ENCODE results near the gene RAVER1.
A peak's percentile ranks its signal among the peaks of the same experiment; 100 is the strongest.

Gene RAVER1

DNA sequence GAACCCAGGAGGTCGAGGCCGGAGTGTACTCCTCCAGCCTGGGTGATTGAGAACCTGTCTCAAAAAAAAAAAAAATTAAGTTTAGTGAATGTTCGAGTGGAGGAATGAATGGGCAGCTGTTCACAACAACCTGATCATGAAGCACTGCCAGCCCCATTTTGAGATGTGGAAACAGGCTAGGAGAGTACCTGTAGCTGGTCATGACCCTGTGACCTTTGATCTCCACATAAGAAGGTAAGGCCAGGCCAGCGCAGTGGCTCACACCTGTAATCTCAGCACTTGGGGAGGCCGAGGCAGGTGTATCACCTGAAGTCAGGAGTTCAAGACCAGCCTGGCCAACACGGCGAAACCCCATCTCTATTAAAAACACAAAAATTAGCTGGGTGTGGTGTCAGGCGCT is 7.6 kb downstream of the RAVER1 start:
- H3K27ac ChIP-seq (ENCODE audit: low read length): no peak overlapping the region
- peaks cover 46% of the 10 kb centered on the region for H4K20me1 ChIP-seq (ENCODE audit: insufficient read depth, low read length)
- no peak overlapping the region for H2AFZ ChIP-seq (ENCODE audit: low read depth, low read length)
- no peak overlapping the region for H3K4me2 ChIP-seq (ENCODE audit: insufficient read depth, low read length)
- H3K79me2 ChIP-seq (ENCODE audit: insufficient read depth, low read length): peaks cover 42% of the 10 kb centered on the region
- H3K27me3 ChIP-seq (ENCODE audit: insufficient read depth, low read length, poor library complexity): no peaks in the 10 kb centered on the region
- no peaks in the 10 kb centered on the region for H3K9me3 ChIP-seq (ENCODE audit: insufficient read depth, low read length, severe bottlenecking)
- TF ChIP-seq CTCF (IDR thresholded peaks at IDR 0.05; ENCODE audit: borderline replicate concordance, extremely low read depth, low read length, poor library complexity, severe bottlenecking): no peak
- no peak for TF ChIP-seq EZH2 (IDR thresholded peaks at IDR 0.05; ENCODE audit: borderline replicate concordance, low read depth, low read length, severe bottlenecking)
- DNase-seq (no peak), ATAC-seq (ENCODE audit: insufficient read depth, low read depth) (no peak)
- no peak overlapping the region for H3K4me3 ChIP-seq (ENCODE audit: low read depth in 1 of 2, low read length in 2 of 2)
- no peaks in the 10 kb centered on the region; the same call in 1 of the 2 replicates for H3K4me1 ChIP-seq (ENCODE audit: insufficient read depth, low read length)
- no peak overlapping the region for H3K9ac ChIP-seq (ENCODE audit: low read depth, low read length)
- H3K36me3 ChIP-seq (ENCODE audit: insufficient read depth, low read length): peaks cover 99% of the 10 kb centered on the region

- no peaks in the 10 kb centered on the region for H3K27me3 ChIP-seq (ENCODE audit: insufficient read depth, low read length, poor library complexity)
- no peak for DNase-seq
Observed at GRCh38 chr19:10321874-10322835, 11.2 kb downstream of the RAVER1 start.

GRCh38 chr19:10321417-10321797 is 11.9 kb downstream of the RAVER1 start:
- no peaks in the 10 kb centered on the region for H3K9me3 ChIP-seq (ENCODE audit: insufficient read depth, low read length, severe bottlenecking)
- no peak overlapping the region for H2AFZ ChIP-seq (ENCODE audit: low read depth, low read length)
- H3K27ac ChIP-seq (ENCODE audit: low read length): no peak overlapping the region
- H3K36me3 ChIP-seq (ENCODE audit: insufficient read depth, low read length): peaks cover 90% of the 10 kb centered on the region
- 0 out of 3 replicates have a peak, but pooled peaks have one; percentile 3 for ATAC-seq (ENCODE audit: insufficient read depth, low read depth)
- no peaks in the 10 kb centered on the region for H3K27me3 ChIP-seq (ENCODE audit: insufficient read depth, low read length, poor library complexity)
- H3K4me3 ChIP-seq (ENCODE audit: low read depth in 1 of 2, low read length in 2 of 2): no peak overlapping the region
- no peak overlapping the region for H3K4me2 ChIP-seq (ENCODE audit: insufficient read depth, low read length)
- H3K9ac ChIP-seq (ENCODE audit: low read depth, low read length): no peak overlapping the region
- DNase-seq: no peak
- peaks cover 15% of the 10 kb centered on the region for H4K20me1 ChIP-seq (ENCODE audit: insufficient read depth, low read length)
- TF ChIP-seq CTCF (IDR thresholded peaks at IDR 0.05; ENCODE audit: borderline replicate concordance, extremely low read depth, low read length, poor library complexity, severe bottlenecking) (no peak), EZH2 (IDR thresholded peaks at IDR 0.05; ENCODE audit: borderline replicate concordance, low read depth, low read length, severe bottlenecking) (no peak)
- peaks cover 8% of the 10 kb centered on the region; the same call in 1 of the 2 replicates for H3K79me2 ChIP-seq (ENCODE audit: insufficient read depth, low read length)
- peaks cover 2% of the 10 kb centered on the region; the same call in 1 of the 2 replicates for H3K4me1 ChIP-seq (ENCODE audit: insufficient read depth, low read length)

More at GRCh38 chr19:10321874-10322835, 11.2 kb downstream of the RAVER1 start:
- no peaks in the 10 kb centered on the region for H3K4me1 ChIP-seq (ENCODE audit: insufficient read depth, low read length)
- H3K4me2 ChIP-seq (ENCODE audit: insufficient read depth, low read length): no peak overlapping the region
- no peak for ATAC-seq (ENCODE audit: insufficient read depth, low read depth)
- no peak overlapping the region for H3K4me3 ChIP-seq (ENCODE audit: low read depth in 1 of 2, low read length in 2 of 2)
- H3K9ac ChIP-seq (ENCODE audit: low read depth, low read length): no peak overlapping the region
- no peak overlapping the region for H2AFZ ChIP-seq (ENCODE audit: low read depth, low read length)
- TF ChIP-seq EZH2 (IDR thresholded peaks at IDR 0.05; ENCODE audit: borderline replicate concordance, low read depth, low read length, severe bottlenecking) (no peak), CTCF (IDR thresholded peaks at IDR 0.05; ENCODE audit: borderline replicate concordance, extremely low read depth, low read length, poor library complexity, severe bottlenecking) (no peak)
- peaks cover 10% of the 10 kb centered on the region; the same call in 1 of the 2 replicates for H3K79me2 ChIP-seq (ENCODE audit: insufficient read depth, low read length)
- H3K27ac ChIP-seq (ENCODE audit: low read length): no peak overlapping the region
- H3K36me3 ChIP-seq (ENCODE audit: insufficient read depth, low read length): peaks cover 92% of the 10 kb centered on the region
- peaks cover 19% of the 10 kb centered on the region for H4K20me1 ChIP-seq (ENCODE audit: insufficient read depth, low read length)
- H3K9me3 ChIP-seq (ENCODE audit: insufficient read depth, low read length, severe bottlenecking): no peaks in the 10 kb centered on the region
